ENCODE results near the gene AMDHD1.

GRCh38 chr12:95955549-95956159, 12.5 kb downstream of the AMDHD1 start:
- no peak for TF ChIP-seq POLR2A (IDR thresholded peaks at IDR 0.05)
- no peak for TF ChIP-seq EP300 (IDR thresholded peaks at IDR 0.05; ENCODE audit: low read depth)
- TF ChIP-seq CTCF (IDR thresholded peaks at IDR 0.05), result no peak
- no peak for TF ChIP-seq POLR2AphosphoS5 (IDR thresholded peaks at IDR 0.05)

All from transverse colon (tissue), 4 donors.